Activated CD4-positive, alpha-beta T cell treated with anti-CD3 and anti-CD28 coated beads, Interleukin-2, amount 50 U/mL, for 48 hours (primary cell): ENCODE results near the gene UTP4.

ENCODE experiments used
- DNase-seq, 2 experiments: peaks; one replicate each; pipeline ENCODE4 v3.0.0-alpha.2; 2020

UTP4 gene

DNA sequence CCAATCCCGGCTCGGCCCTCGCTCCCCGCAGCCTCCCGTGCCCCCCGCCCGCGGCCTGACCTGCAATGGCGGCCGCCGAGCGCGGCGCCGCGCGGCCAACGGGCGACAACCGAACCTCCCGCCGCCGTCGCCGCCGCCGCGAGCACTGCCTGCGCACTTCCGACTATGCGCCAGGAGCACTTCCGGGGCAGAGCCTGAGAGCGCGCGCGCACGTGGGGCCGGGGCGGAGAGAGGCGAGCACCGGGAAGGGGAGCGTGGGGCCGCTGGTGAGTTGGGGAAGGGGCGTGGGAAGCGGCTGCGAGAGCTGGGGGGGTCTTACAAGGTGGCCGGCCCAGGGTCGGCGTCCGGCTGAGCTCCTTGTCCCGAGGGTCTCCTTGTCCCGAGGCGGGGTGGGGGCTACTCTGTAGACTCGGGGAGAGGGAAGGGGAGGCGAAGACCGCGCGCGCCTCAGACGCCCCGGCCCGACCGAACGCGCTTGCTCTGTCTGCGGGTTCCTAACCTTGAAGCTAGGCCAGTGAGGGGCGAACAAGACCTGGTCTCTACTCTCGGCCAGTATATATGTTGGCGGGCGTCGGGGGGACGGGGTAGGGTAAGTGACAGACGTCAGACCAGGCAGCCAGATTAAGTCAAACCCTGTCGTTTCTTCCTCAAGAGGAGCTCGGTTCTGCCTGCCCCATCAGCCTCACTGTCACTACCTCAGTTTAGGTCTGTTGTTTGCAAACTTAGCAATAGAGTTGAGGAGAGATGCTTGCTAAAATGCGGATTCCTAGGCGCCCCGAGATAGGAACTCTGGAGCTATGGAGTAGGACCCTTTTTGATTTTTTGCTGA lies at the start of gene UTP4, which contains the start of gene CHTF8:
TSS of gene UTP4 (plus strand) at position 226 of the 829 bp plus-strand sequence. CDS start 811 bp downstream, outside the sequence.
TSS of gene CHTF8 (minus strand) at position 165 of the 829 bp plus-strand sequence. CDS start 11,130 bp downstream, outside the sequence.
- DNase-seq: peak; percentile 88 to 89

DNA sequence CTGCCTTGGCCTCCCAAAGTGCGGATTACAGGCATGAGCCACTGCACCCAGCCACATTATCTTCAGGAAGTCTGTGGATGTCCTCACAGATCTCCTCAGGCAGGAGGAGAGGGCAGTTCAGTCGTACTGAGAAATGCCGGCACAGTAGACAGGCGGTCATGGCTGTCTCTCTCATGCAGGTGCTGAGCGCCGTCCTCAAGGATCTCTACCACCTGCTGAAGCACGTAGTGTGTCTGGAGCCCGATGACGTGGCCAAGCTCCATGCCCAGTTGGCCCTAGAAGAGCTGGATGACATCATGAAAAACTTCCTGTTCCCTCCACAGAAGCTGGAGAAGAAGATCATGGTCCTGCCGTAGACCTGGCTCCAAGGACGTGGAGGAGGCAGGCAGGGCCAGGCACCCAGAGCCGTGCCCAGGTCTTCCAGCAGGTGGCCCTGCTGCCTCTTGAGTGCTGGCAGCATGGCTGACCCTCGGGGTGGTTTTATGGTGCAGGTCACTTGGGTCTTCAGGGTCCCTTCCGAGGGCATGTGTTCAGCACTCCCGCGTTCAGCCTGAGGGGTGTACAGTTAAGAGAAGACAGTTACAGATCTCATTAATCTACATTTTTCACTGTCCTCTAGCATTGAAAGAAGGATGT lies 49.0 kb upstream of the UTP4 start:
- no peak for DNase-seq

DNA sequence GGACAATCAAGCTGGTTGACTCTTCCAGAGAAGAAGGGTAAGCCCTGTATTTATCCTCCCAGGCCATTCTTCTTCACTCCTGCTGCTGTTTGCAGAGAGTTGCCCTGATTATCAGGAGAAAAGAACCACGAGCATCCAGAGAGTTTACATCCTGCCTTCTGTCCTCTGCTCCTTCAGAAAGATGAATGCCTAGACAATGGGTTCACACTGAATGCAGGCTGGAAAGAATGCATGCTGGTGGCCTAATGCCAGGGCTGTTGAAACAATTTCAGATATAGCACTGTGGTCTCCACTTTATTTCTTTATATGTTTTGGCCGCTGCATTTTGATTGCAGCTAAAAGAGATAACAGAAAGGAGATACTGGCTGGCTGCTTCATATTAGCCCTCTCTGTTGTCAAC lies 48.2 kb upstream of the UTP4 start:
- DNase-seq: no peak

DNA sequence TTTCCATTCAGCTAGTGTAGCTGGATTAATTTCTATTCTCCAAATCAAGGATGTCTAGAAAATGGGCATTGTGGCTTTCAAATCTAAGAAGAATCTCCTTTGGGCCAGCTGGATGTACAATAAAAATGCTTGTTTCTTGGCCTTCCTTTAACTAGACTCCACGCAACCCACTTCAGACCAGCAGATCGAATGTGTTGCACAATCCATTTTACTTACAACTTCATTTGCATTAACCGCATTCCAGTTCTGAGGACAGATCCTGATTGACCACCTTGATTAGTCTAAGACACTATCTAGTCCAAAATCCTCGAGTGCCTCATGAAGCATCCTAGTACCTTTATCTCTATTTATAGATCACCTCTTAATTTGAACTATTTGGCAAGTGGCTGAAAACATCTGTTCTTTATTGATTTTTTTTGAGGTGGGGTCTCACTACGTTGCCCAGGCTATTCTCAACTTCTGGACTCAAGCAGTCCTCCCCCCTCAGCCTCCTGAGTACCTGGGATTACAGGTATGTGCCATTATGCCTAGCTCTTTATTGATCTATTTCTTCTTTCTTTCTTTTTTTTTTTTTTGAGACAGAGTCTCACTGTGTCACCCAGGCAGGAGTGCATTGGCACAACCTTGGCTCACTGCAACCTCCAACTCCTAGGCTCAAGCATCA lies 47.3 kb upstream of the UTP4 start:
- no peak for DNase-seq

DNA sequence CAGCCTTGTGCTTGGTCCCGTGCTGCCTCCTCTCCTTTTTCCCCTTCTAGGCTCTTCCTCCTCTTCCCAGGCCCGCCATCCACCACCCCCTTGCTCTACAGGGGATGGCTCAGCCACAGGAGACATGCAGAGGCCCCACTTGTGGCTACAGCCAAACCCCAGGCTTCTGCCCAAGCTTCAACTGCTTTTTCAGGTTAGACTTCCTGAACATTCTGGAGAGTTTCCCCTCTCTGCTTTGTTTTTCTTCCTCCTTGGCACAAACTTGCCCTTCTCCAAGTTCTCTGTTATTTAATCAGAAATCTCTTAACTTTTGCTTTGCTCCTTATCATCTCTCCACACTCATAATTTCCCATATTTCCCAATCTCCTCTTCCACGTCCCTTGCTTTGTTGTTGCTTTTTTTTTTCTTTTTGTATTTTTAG lies 45.3 kb upstream of the UTP4 start:
- DNase-seq: no peak

DNA sequence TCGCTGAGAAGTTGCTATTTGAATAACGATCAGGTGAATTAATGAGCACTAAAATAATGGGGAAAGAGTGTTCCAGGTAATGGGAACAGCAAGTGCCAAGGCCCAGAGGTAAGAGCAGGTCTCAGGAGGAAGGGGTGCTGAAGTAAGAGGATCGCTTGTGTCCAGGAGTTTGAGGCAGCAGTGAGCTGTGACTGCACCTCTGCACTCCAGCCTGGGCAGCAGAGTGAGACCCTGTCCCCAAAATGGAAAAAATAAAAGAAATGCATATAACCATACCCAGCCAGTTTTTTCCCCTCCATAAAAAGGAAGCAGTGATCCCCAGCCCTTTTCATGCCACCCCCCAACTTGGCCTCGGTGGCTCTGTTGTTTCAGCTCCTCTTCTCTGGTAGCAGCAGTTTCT lies 43.8 kb upstream of the UTP4 start:
- DNase-seq: no peak

DNA sequence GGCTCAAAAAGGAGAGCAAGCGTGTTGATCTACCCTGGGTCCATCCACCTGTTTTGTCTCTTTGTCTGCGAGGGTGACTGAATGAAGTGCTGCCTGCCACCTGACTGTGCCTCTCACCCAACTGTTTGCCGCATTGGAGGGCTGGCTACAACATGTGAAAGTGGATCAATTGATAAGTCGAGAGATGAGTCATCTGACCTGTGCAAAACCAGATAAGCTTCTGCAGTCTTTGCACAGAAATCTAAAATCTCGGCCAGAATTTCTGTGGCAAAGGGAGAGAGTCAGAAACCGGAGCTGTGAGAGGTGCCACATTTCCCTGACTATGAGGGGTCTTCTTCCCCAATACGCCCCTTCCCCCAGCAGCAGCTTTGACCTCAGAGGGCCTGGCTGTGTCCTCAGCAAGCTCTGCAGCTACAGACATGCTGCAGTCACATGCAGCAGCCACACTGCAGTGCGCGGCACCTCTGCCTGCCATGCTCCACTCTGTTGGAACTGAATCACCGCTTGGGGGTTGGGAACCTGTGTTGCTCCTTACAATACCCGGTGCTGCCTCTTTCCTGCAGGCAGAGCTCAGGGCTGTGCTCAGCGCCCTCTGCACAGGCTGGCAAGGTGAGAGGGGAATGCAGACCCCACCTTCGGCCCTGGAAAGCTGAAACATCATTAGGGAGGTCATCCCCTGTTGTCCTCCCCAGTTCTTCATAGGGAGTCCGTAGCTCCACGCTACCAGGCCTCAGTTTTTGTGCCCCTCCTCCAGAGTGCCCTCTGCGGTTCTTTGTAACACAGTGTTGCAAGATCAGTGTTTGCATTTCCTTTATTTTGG lies 43.1 kb upstream of the UTP4 start:
- peak; percentile 35 to 40 for DNase-seq

DNA sequence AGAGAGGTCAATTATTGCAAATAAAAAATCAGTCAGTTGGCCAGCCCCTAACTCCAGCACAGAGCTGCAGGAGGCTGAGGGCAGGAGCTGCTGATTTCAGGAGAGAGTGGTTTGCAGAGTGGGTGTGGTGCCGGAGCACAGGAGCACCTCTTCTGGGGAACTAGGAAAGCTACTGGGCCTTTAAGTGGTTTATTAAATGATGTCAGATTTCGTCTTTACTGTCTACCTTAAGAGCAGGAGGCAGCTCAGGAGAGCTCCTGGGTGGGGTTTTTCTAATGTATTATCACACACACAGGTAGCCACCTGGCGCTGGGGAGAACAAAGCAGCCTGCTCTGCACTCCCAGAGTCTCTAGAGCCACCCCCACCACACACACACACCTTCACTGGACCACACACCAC lies 38.5 kb upstream of the UTP4 start:
- no peak for DNase-seq

DNA sequence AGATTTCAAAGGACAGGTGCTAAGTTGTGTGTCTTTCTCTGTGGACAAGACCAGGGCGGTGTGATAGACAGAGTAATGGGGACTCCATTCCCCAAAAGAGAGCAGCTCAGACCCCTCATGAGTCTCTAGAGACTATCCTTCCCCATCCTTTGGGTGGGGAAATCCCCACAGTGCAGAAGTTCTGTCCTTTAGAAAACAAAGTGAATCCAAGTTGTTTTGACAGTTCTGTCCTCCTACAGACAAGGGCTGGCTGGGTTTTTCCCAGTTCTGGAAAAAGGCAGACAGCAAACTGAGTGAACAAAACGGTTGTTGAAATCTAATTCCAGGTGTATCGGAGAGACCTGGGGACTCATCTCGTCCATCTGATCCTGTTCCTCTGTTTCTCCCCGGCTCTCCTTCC lies 37.9 kb upstream of the UTP4 start:
- DNase-seq: no peak

DNA sequence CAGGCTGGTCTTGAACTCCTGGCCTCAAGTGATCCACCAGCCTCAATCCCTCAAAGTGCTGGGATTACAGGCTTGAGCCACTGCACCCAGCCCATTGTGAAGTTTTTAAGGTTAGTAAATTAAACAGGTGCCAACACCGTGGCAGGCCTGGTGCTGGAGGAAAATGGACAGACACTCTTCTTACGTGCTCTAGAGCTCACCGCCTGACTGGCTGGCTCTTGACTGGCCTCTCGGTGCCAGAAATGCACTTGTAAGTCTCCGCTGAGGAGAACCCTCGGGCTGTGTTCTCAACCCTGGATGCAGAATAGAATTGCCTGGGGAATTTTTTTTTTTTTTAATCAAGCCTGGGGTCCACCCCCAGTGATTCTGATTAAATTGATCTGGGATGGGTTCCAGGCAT lies 37.3 kb upstream of the UTP4 start:
- DNase-seq: no peak

DNA sequence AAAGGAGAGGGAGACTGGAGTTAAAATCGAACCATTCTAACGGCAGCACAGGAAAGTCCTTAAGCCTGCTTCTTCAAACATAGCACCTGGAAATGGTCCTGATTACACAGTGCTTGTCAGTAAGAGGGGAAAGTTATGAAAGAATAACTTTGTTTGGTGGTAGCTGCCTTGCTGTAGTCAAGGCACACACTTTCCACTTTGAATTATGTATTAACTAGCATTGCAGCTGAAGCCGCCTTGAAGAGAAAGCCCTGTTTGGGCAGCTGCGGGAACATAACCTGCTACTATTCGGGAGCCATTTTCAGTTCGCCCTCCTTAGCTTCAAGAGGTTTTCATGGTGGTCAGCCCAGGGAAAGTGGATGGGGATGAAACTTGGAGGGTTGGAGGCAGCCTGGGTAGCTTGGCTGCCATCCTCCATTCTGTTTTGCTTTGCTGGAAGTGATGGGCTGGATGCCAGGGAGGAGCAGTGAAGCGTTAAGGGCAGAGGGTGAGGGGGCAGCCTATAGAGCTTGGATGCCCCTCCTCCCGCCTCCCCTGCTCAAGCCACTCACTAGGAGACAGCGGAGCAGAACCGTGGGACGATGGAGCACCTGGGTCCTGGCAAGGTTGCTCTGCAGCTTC lies 32.3 kb upstream of the UTP4 start:
- no peak for DNase-seq

DNA sequence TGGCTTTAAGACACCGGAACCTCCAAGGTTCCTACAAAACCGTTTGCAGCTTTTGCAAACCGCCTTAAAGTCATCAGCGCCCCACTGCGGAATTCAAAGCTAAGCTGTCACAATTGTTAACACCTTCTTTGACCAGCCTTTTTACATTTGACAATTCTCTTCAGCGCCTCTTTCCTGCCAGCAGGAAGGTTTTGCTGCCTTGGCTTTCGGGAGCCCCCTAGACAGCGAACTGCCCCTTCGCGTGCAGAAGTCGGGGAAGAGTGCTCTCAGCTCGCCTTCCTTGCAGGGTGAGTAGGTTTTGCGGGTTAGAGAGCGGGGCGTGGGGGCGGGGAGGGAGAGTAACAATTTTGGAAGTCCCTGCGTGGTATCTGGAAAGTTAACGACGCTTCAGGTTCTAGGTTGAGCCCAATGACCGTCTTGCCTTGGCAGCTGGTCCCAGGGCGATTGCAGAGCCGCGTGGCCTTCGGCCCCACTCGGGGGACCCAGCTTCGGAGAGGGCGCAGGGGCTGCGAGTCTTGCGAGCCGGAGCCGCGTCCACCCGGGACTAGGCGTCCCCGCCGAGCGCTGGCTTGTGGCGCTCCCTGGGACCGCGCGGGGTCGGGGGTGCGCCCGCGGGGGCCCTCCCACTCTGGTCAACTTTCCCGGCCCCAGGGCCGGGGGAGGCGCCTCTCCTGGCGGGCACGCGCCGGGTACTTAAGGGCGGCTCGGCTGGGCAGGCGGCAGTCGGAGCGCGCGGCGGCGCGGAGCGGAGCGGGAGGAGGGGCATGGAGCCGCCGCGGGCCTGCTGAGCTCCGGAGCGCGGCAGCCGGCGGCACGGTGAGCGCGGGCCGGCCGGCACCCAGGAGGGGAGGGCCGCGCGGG lies 26.7 kb upstream of the UTP4 start, which contains the start of gene HAS3:
TSS of gene HAS3 (plus strand) at position 153 of the 861 bp plus-strand sequence. CDS start 3,743 bp downstream, outside the sequence.
- peak; percentile 38 to 47 for DNase-seq

DNA sequence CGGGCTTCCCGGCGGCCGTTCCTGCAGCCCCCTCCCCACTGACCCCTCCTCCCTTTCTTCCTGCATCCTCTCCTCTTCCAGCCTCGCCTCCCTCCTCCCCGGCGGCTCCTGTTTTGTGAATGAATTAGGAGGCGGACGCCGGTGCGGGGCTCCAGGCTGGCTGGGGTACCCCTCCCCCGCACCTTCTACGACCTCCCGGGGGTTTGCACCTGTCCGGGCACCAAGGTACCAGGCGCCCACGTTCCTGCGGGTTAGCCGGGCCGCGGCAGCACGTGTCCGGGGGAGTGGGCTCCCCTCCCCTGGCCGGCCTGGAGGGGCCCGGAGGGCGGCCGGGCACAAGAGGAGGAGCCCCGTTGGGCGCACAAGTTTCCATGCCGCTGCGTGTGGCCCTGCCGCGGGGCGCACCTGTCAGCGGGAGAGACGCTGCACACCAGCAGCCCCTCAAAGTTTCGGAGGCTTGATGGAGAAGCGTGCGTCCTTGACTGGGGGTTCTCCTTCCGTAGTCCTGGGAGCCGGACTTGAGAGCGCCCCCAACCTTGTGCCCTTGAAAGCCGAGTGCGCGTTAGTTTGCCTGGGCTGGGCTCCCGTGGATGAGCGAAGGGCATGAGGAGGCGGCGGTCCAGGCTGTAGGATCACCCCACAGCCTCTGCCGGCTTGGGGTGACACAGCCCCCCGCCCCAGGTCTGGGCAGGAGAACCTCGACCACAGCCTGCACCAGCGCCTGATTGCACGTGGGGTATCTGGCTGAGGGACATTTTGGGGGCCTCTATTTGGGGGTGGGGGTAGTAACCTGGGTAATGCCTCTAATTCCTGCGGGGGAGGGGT lies 25.7 kb upstream of the UTP4 start:
- DNase-seq: no peak

DNA sequence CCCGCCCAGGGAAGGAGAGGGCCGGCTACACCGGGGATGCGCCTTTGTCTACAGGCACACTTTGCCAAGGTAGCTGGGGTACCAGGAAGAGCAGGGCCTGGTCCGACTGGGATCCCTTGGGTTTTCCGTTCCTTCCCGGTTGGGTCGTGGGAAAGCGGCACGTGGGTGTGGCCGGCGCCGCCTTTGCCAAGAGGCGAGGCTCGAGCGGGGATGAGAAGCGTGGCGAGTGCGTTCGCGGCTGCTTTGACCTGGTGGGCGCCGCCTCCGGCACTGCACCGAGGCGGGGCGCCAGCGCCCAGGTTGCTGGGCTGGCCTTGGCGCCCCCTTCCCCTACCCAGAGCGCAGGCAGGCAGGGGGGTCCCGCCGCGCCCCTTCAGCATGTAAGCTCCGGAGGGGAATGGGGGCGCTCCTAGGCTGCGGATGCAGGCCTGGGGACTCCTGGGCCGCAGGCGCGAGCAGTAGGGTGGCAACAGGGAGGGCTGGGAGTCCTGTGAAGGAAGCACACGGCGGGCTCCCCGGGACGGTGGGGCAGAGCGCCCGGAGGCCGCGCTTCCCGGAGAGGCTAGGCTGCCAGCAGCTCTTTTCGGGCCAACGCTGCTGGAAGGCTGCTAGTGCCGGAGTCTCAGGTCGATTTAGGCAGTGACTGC lies 25.0 kb upstream of the UTP4 start:
- no peak for DNase-seq

DNA sequence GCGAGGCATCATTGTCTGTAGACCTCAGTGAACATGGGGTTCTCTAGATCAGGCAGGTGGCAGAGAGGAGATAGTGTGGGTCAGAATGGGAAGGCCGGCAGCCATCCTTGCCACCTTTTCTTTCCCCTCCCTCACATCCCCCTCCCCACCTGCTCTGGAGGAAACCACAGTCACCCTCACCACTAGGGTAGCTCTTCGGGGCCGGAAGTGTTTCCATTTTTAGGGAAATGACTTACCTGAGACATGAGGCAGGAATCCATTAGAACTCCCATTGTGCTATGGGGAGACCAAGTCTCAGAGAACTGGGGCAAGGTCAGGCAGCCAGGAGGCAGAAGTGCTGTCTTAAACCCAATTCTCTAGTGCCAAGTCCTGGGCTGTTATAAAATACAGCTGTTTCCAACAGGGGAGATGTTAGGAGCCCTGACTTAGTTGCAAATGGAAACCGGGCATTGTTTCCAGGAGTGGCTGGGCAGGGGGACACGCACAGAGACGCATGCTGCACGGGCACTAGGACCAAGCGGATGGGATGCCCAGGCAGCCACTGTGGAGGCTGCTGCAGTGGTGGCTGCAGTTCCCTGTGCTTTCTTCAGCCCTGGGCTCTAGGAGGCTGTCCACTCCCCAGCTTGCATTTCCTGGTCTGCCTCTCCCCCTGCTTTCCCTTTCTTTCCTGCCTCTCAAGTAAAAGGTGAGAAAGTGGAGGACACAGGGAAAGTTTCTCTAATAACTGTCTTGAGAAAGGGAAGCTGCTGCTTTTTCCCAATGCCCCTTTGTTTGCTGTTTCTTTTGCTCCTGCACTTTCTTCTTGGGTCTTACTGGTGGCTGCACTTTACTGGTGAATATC lies 24.2 kb upstream of the UTP4 start:
- no peak for DNase-seq

DNA sequence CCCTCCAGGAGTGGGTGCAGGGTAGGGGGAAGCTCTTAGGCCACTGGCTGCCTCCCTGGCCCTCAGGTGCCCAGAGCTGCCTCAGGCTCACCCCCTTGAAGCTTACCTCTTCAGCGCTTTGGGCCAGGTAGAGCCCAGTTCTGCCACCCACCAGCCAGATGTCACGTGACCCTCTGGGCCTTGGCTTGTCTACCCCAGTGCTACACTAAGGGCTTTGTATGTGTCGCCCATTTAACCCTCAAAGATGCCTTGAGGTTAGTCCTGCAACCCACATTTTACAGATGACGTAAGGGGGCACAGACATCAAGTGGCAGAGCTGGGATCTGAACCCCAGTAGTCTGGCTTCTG lies 23.6 kb upstream of the UTP4 start:
- DNase-seq: no peak

DNA sequence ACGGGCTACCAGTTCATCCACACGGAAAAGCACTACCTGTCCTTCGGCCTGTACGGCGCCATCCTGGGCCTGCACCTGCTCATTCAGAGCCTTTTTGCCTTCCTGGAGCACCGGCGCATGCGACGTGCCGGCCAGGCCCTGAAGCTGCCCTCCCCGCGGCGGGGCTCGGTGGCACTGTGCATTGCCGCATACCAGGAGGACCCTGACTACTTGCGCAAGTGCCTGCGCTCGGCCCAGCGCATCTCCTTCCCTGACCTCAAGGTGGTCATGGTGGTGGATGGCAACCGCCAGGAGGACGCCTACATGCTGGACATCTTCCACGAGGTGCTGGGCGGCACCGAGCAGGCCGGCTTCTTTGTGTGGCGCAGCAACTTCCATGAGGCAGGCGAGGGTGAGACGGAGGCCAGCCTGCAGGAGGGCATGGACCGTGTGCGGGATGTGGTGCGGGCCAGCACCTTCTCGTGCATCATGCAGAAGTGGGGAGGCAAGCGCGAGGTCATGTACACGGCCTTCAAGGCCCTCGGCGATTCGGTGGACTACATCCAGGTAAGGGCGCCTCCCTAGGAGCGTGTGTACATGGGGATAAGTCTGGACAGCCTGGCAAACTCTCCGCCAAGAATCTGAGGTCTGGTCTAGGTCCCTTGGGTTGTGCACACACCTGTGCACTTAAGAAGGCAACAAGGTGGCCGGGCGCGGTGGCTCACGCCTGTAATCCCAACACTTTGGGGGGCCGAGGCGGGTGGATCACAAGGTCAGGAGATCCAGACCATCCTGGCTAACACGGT lies 22.8 kb upstream of the UTP4 start:
- DNase-seq: no peak

DNA sequence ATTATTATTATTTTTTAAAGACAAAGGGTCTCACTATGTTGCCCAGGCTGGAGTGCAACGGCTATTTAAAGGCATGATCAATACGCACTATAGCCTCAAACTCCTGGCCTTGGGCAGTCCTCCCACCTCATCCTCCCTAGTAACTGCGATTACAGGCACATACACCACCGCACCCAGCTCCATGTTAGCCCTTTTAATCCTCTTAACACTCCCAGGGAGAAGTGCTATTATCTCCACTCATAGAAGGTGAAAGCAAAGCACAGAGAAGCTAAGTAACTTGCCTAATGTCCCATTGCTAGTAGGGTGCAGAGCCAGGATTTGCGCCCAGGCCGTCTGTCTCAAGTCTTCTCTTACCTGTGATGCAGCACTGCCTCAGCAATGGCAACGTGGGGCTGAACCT lies 22.0 kb upstream of the UTP4 start:
- DNase-seq: no peak
